PC-3 (cell line): ENCODE measurements around the gene ANKRD13B. TPM values are rescaled to one million over a fixed set of nuclear protein-coding genes. Genes with fewer than 3 reads are reported as not detected.
A peak's percentile ranks its signal among the peaks of the same experiment; 100 is the strongest.

Experiments used
- ATAC-seq: fragments of 200-7000 bp; cut with Tn5 transposase; 2 replicates; pipeline ENCODE4 v1.9.1; 2020; ENCODE audit warnings: mild to moderate bottlenecking, moderate library complexity
- BruUV-seq: library from RNA; stranded (reverse); fragments of 400-500 nt; replicated peaks from 2 replicates; lab custom pipeline; 2021; lab: Mats Ljungman, UMichigan
- CTCF ChIA-PET: fragments of 300-600 bp; sonication (Branson Sonifier 250); formaldehyde crosslinking; loops from one replicate; lab custom pipeline; 2022; ENCODE audit warnings: antibody characterized with exemption; lab: Charles Lee
- POLR2A ChIA-PET: fragments of 300-600 bp; sonication (Branson Sonifier 250); formaldehyde crosslinking; loops from one replicate; lab custom pipeline; 2022; ENCODE audit warnings: antibody characterized with exemption; ENCODE audit not compliant: unreplicated experiment; lab: Charles Lee
- DNase-seq: peaks from one replicate; pipeline ENCODE4 v3.0.0-alpha.2; 2015
- H2AFZ ChIP-seq: fragments of 300-600 bp; sonication (generic); 2 replicates; pipeline ENCODE4 v1.6.0; 2016; ENCODE audit warnings: antibody characterized with exemption, low read length
- H3F3A ChIP-seq: fragments of 300-600 bp; sonication (generic); one replicate; pipeline ENCODE4 v1.6.0; 2017; ENCODE audit warnings: antibody characterized with exemption, low read length, control low read depth, mild to moderate bottlenecking; ENCODE audit not compliant: unreplicated experiment
- H3K27ac ChIP-seq: fragments of 300-600 bp; sonication (generic); 2 replicates; pipeline ENCODE4 v1.5.1; 2016; ENCODE audit warnings: mild to moderate bottlenecking, low read length
- H3K27me3 ChIP-seq: fragments of 300-600 bp; sonication (generic); 2 replicates; pipeline ENCODE4 v1.6.1; 2016; ENCODE audit warnings: low read length, mixed read lengths
- H3K36me3 ChIP-seq: fragments of 300-600 bp; sonication (generic); 2 replicates; pipeline ENCODE4 v1.6.1; 2016; ENCODE audit warnings: low read depth, mixed run types, low read length, mixed read lengths
- H3K4me1 ChIP-seq: fragments of 300-600 bp; sonication (generic); 2 replicates; pipeline ENCODE4 v1.5.1; 2016; ENCODE audit warnings: low read length; ENCODE audit not compliant: insufficient read depth
- H3K4me2 ChIP-seq: fragments of 300-600 bp; sonication (generic); 2 replicates; pipeline ENCODE4 v1.6.0; 2016; ENCODE audit warnings: low read length
- H3K4me3 ChIP-seq: fragments of 300-600 bp; sonication (generic); 2 replicates; pipeline ENCODE4 v1.5.1; 2016; ENCODE audit warnings: mild to moderate bottlenecking, low read length, mixed read lengths
- H3K79me2 ChIP-seq: fragments of 300-600 bp; sonication (generic); 2 replicates; pipeline ENCODE4 v1.6.1; 2017; ENCODE audit warnings: low read length, mixed read lengths
- H3K9ac ChIP-seq: fragments of 300-600 bp; sonication (generic); 2 replicates; pipeline ENCODE4 v1.6.0; 2016; ENCODE audit warnings: mild to moderate bottlenecking, low read length
- H3K9me2 ChIP-seq: fragments of 300-600 bp; sonication (generic); replicated peaks from 2 replicates; pipeline ENCODE4 v1.6.1; 2016; ENCODE audit warnings: mixed run types, low read length, mixed read lengths
- H3K9me3 ChIP-seq: fragments of 300-600 bp; sonication (generic); 2 replicates; pipeline ENCODE4 v1.6.1; 2016; ENCODE audit warnings: low read length, mixed read lengths
- H4K20me1 ChIP-seq: fragments of 300-600 bp; sonication (generic); 2 replicates; pipeline ENCODE4 v1.6.1; 2016; ENCODE audit warnings: low read length, mixed read lengths
- EZH2 ChIP-seq: fragments of 300-600 bp; sonication (generic); IDR thresholded peaks from one replicate; pipeline ENCODE4 v1.6.1; 2017; ENCODE audit warnings: antibody characterized with exemption, mild to moderate bottlenecking, low read length; ENCODE audit not compliant: unreplicated experiment
- EZH2phosphoT487 ChIP-seq: fragments of 300-600 bp; sonication (generic); IDR thresholded peaks from 2 replicates; pipeline ENCODE4 v1.6.1; 2018; ENCODE audit warnings: mild to moderate bottlenecking, antibody characterized with exemption, low read length, borderline replicate concordance
- intact Hi-C: fragments of 100-400 bp; cut with micrococcal nuclease; formaldehyde crosslinking; loops from 2 replicates; pipeline ENCODE4 v1.9.0; 2023
- total RNA-seq: library from RNA; depleted of rRNA; stranded (reverse); fragments of >200 nt; gene quantifications from 2 replicates; pipeline ENCODE4 v1.2.3, GENCODE V29; 2014
- TF ChIP-seq, protein P1 (sequence below): fragments of 300-600 bp; sonication (generic); conservative IDR thresholded peaks from 2 replicates; pipeline ENCODE4 v1.5.1; 2017; ENCODE audit warnings: antibody characterized with exemption, low read depth, mild to moderate bottlenecking, low read length

The ANKRD13B gene
- total RNA-seq, 1 experiment from 2014 or later: 11.2 TPM

DNA sequence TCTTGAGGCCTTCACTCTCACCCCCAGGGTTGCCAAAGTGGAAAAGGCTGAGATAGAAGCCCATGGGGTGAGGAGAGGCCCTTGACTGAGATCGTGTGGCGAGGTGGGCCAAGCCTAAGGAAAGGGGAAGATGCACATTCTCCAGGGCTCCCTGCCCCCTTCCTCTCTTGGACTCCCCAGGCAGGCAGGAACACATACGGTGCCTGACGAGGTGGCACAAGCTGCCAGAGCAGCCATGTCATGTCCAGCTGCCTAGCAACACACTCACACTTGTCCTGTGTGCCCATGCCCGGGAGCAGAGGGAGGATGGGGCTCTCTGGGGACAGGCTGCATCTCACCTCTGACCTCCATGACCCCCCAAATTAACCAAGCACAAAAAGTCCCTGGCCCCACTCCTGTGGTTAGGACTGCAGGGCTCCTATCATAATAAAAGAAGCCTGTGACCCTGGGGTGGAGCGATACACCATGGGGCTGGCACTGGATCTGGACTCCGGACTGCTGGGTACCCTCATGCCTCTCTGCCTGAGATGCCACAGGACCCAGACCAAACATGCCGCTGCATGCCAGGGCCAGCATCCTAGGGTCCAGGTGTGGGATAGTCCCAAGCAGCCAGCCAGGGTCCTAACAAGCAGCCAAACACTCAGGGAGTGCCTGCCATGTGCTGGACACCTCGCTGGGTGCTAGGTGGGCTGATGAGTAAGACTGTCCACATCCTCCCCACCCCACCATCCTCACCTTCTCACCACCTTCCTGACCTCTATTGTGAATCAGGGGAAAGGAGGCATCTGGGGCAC is 6.1 kb upstream of the ANKRD13B start:
- no peaks in the 10 kb centered on the region for H4K20me1 ChIP-seq
- TF ChIP-seq EZH2phosphoT487 (no peak), EZH2 (no peak)
- TF ChIP-seq, protein P1, sequence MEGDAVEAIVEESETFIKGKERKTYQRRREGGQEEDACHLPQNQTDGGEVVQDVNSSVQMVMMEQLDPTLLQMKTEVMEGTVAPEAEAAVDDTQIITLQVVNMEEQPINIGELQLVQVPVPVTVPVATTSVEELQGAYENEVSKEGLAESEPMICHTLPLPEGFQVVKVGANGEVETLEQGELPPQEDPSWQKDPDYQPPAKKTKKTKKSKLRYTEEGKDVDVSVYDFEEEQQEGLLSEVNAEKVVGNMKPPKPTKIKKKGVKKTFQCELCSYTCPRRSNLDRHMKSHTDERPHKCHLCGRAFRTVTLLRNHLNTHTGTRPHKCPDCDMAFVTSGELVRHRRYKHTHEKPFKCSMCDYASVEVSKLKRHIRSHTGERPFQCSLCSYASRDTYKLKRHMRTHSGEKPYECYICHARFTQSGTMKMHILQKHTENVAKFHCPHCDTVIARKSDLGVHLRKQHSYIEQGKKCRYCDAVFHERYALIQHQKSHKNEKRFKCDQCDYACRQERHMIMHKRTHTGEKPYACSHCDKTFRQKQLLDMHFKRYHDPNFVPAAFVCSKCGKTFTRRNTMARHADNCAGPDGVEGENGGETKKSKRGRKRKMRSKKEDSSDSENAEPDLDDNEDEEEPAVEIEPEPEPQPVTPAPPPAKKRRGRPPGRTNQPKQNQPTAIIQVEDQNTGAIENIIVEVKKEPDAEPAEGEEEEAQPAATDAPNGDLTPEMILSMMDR: no peak
- ChIA-PET POLR2A (no interaction called here), CTCF (no interaction called here)
- peaks cover 22% of the 10 kb centered on the region for H3K4me1 ChIP-seq
- intact Hi-C loops: no loop called here
- H3K4me2 ChIP-seq: peak overlapping the region; percentile 99; the same call in 1 of the 2 replicates
- TSS peak; percentile 24 for BruUV-seq
- no peak overlapping the region for H3K4me3 ChIP-seq
- peaks cover 40% of the 10 kb centered on the region for H3K79me2 ChIP-seq
- H2AFZ ChIP-seq: no peak overlapping the region
- no peak for ATAC-seq
- no peaks in the 10 kb centered on the region for H3K27me3 ChIP-seq
- no peak overlapping the region for H3K9ac ChIP-seq
- H3F3A ChIP-seq: no peaks in the 10 kb centered on the region
- no peaks in the 10 kb centered on the region for H3K36me3 ChIP-seq
- no peaks in the 10 kb centered on the region for H3K9me3 ChIP-seq
- no peak overlapping the region for H3K27ac ChIP-seq
- DNase-seq: no peak
- H3K9me2 ChIP-seq: no peaks in the 10 kb centered on the region

- no peak overlapping the region for H2AFZ ChIP-seq
- DNase-seq (no peak), ATAC-seq (no peak)
- ChIA-PET POLR2A (interaction anchor here (0.6 kb wide), 1 partner anchor 197 kb away, joined by 9 read pairs; no protein-coding TSS in a partner anchor), CTCF (interaction anchor here (2.0 kb wide), 1 partner anchor 30 kb away, joined by 9 read pairs; no protein-coding TSS in a partner anchor)
- no peak overlapping the region for H3K9ac ChIP-seq
- intact Hi-C loops: no loop called here
- no peaks in the 10 kb centered on the region for H3K9me3 ChIP-seq
- H3F3A ChIP-seq: no peaks in the 10 kb centered on the region
- no TSS peak for BruUV-seq
- H3K4me2 ChIP-seq: peak overlapping the region; percentile 99
- peak overlapping the region; percentile 89; the same call in 1 of the 2 replicates for H3K4me3 ChIP-seq
- peaks cover 40% of the 10 kb centered on the region for H3K79me2 ChIP-seq
- H3K4me1 ChIP-seq: peaks cover 30% of the 10 kb centered on the region
- no peak overlapping the region for H3K27ac ChIP-seq
- no peaks in the 10 kb centered on the region for H4K20me1 ChIP-seq
- no peaks in the 10 kb centered on the region for H3K9me2 ChIP-seq
- TF ChIP-seq, protein P1: no peak
- no peak for TF ChIP-seq EZH2phosphoT487
- no peak for TF ChIP-seq EZH2
- no peaks in the 10 kb centered on the region for H3K36me3 ChIP-seq
- H3K27me3 ChIP-seq: no peaks in the 10 kb centered on the region
Measured at GRCh38 chr17:29587591-29587990, 5.3 kb upstream of the ANKRD13B start.
